Stimulated activated CD8-positive, alpha-beta memory T cell treated with anti-CD3 and anti-CD28 coated beads, Interleukin-12 subunit alpha, Interleukin-12 subunit beta, amount 100 ng/mL, for 24 hours (primary cell): ENCODE results near the gene NCAM2.

Experiments
- DNase-seq: peaks from one replicate; pipeline ENCODE4 v3.0.0-alpha.2; 2020; ENCODE audit errors: extremely low read depth

Gene NCAM2

GRCh38 chr21:21175798-21176334, 177.7 kb downstream of the NCAM2 start:
- DNase-seq = no peak

- DNase-seq = no peak
Measured at GRCh38 chr21:21177353-21177986, 179.3 kb downstream of the NCAM2 start.

- DNase-seq = no peak
Measured at GRCh38 chr21:21179619-21180298, 181.6 kb downstream of the NCAM2 start.

GRCh38 chr21:21182401-21183010, 184.3 kb downstream of the NCAM2 start:
- DNase-seq = no peak

- no peak for DNase-seq
Measured at GRCh38 chr21:21183092-21183491, 184.9 kb downstream of the NCAM2 start.

GRCh38 chr21:21184771-21185528, 186.7 kb downstream of the NCAM2 start:
- no peak for DNase-seq

GRCh38 chr21:21187579-21187978, 189.4 kb downstream of the NCAM2 start:
- DNase-seq = no peak

GRCh38 chr21:21188513-21189195, 190.4 kb downstream of the NCAM2 start:
- DNase-seq = no peak

- DNase-seq = no peak
Measured at GRCh38 chr21:21195417-21195943, 197.3 kb downstream of the NCAM2 start.

GRCh38 chr21:21196087-21196486, 197.9 kb downstream of the NCAM2 start:
- no peak for DNase-seq

GRCh38 chr21:21196848-21197247, 198.6 kb downstream of the NCAM2 start:
- DNase-seq = no peak

- DNase-seq = no peak
Measured at GRCh38 chr21:21199342-21200102, 201.3 kb downstream of the NCAM2 start.

- DNase-seq = no peak
Measured at GRCh38 chr21:21200103-21200938, 202.1 kb downstream of the NCAM2 start.

- no peak for DNase-seq
Measured at GRCh38 chr21:21200939-21201615, 202.9 kb downstream of the NCAM2 start.

- no peak for DNase-seq
Measured at GRCh38 chr21:21203822-21204339, 205.7 kb downstream of the NCAM2 start.

- no peak for DNase-seq
Measured at GRCh38 chr21:21204366-21204996, 206.3 kb downstream of the NCAM2 start.

- no peak for DNase-seq
Measured at GRCh38 chr21:21205604-21206003, 207.4 kb downstream of the NCAM2 start.

GRCh38 chr21:21210552-21210951, 212.3 kb downstream of the NCAM2 start:
- no peak for DNase-seq
